SK-MEL-5 (cell line): Measurements from ENCODE around the gene B4GALNT1. TPM values are rescaled to one million over a fixed set of nuclear protein-coding genes. Genes with fewer than 3 reads are reported as not detected.
"Not testable (repeated sequence)": the region's sequence is repeated elsewhere in the genome, so short reads cannot be mapped to it uniquely, and the experiment has no call there.

ENCODE experiments used
- DNase-seq: peaks from one replicate; pipeline ENCODE4 v3.0.0-alpha.2; 2016; ENCODE audit warnings: low read depth, low spot score
- in situ Hi-C: cut with HindIII; loops from 2 replicates; pipeline ENCODE4 v1.10.0; 2016; ENCODE audit warnings: low sequenced_read_pairs, high pct_unique_total_duplicates, low pct_unique_long_range_greater_than_20kb
- polyA plus RNA-seq, 2 experiments: library from polyadenylated mRNA; depleted of rRNA; stranded (reverse); fragments of >200 nt; gene quantifications; 2 replicates each; pipeline ENCODE4 v1.2.3, GENCODE V29; 2015
- total RNA-seq: library from RNA; depleted of rRNA; stranded (reverse); fragments of >200 nt; shearing (Covaris generic); gene quantifications from 2 replicates; pipeline ENCODE4 v1.2.3, GENCODE V29; 2014; rRNA removed

Gene B4GALNT1
- total RNA-seq = 8.3 and 11.2 TPM in 2 replicates
- 29.5 and 34.1 TPM in 2 replicates for polyA plus RNA-seq (2015; cell fraction: cytosol; rRNA removed)
- polyA plus RNA-seq (2015; cell fraction: nucleus; rRNA removed) = 56.8 and 57.1 TPM in 2 replicates

- in situ Hi-C loops = no loop called here
- peak; percentile 67 for DNase-seq
Measured at GRCh38 chr12:57632958-57633840, at the start of gene B4GALNT1. TSS of gene B4GALNT1 (minus strand) at chr12:57633201. CDS start at chr12:57632132, 1,069 bp downstream.

GRCh38 chr12:57679697-57680096, 46.7 kb upstream of the B4GALNT1 start:
- in situ Hi-C loops = no loop called here
- DNase-seq = no peak

GRCh38 chr12:57677947-57678346, 44.9 kb upstream of the B4GALNT1 start:
- in situ Hi-C loops, DNase-seq: not testable (repeated sequence)

GRCh38 chr12:57674691-57675090, 41.7 kb upstream of the B4GALNT1 start:
- in situ Hi-C loops = no loop called here
- DNase-seq = no peak

- in situ Hi-C loops = no loop called here
- DNase-seq = no peak
Measured at GRCh38 chr12:57672801-57673200, 39.8 kb upstream of the B4GALNT1 start.

- DNase-seq, in situ Hi-C loops: not testable (repeated sequence)
Measured at GRCh38 chr12:57671811-57672210, 38.8 kb upstream of the B4GALNT1 start.

- DNase-seq = not testable (repeated sequence)
Measured at GRCh38 chr12:57669691-57670090, 36.7 kb upstream of the B4GALNT1 start.

GRCh38 chr12:57666897-57667296, 33.9 kb upstream of the B4GALNT1 start:
- in situ Hi-C loops = no loop called here
- DNase-seq = no peak

More at GRCh38 chr12:57669691-57670090, 36.7 kb upstream of the B4GALNT1 start:
- in situ Hi-C loops = not testable (repeated sequence)

- in situ Hi-C loops, DNase-seq: not testable (repeated sequence)
Measured at GRCh38 chr12:57665066-57665820, 32.2 kb upstream of the B4GALNT1 start.

GRCh38 chr12:57661376-57661775, 28.4 kb upstream of the B4GALNT1 start:
- in situ Hi-C loops = no loop called here
- no peak for DNase-seq

GRCh38 chr12:57658890-57659289, 25.9 kb upstream of the B4GALNT1 start:
- in situ Hi-C loops = no loop called here
- DNase-seq = no peak

GRCh38 chr12:57657744-57658143, 24.7 kb upstream of the B4GALNT1 start:
- DNase-seq = no peak
- in situ Hi-C loops = no loop called here

GRCh38 chr12:57656408-57656807, 23.4 kb upstream of the B4GALNT1 start:
- DNase-seq = peak; percentile 47

GRCh38 chr12:57655541-57656240, 22.7 kb upstream of the B4GALNT1 start:
- no peak for DNase-seq
- in situ Hi-C loops = no loop called here

More at GRCh38 chr12:57656408-57656807, 23.4 kb upstream of the B4GALNT1 start:
- in situ Hi-C loops = not testable (repeated sequence)

GRCh38 chr12:57654042-57654441, 21.0 kb upstream of the B4GALNT1 start:
- in situ Hi-C loops = no loop called here

GRCh38 chr12:57646659-57647049, 13.7 kb upstream of the B4GALNT1 start:
- DNase-seq, in situ Hi-C loops: not testable (repeated sequence)

More at GRCh38 chr12:57654042-57654441, 21.0 kb upstream of the B4GALNT1 start:
- DNase-seq = no peak

GRCh38 chr12:57645990-57646658, 13.1 kb upstream of the B4GALNT1 start:
- DNase-seq, in situ Hi-C loops: not testable (repeated sequence)
